H1 (cell line): ENCODE data around the gene F3. TPM values are rescaled to one million over a fixed set of nuclear protein-coding genes. Genes with fewer than 3 reads are reported as not detected.

Source experiments
- CTCF ChIA-PET: fragments of 300-600 bp; sonication (Branson Sonifier 250); formaldehyde crosslinking; loops from one replicate; lab custom pipeline; 2021; ENCODE audit not compliant: partially characterized antibody; lab: Charles Lee
- POLR2A ChIA-PET: fragments of 300-600 bp; sonication (Branson Sonifier 250); formaldehyde crosslinking; loops from one replicate; lab custom pipeline; 2021; ENCODE audit warnings: inconsistent platforms; ENCODE audit not compliant: partially characterized antibody; lab: Charles Lee
- DNase-seq, 2 experiments: peaks; one replicate each; pipeline versions ENCODE4 v3.0.0 to v3.0.0-alpha.2; 2010 to 2022; ENCODE audit warnings: low spot score in 2 of 2, low read depth in 1 of 2, mixed read lengths in 1 of 2
- FAIRE-seq: peaks from 2 replicates; lab custom pipeline; 2011; peaks lifted over from hg19 to GRCh38; lab: Jason Lieb, UNC
- H2AFZ ChIP-seq: 2 replicates; pipeline ENCODE4 v1.8.1; 2012; ENCODE audit warnings: low read length, inconsistent platforms
- H2AK5ac ChIP-seq: 2 replicates; pipeline ENCODE4 v1.6.1; 2013; ENCODE audit warnings: low read depth, low read length
- H2BK120ac ChIP-seq: replicated peaks from 2 replicates; pipeline ENCODE3; 2013; ENCODE audit warnings: low read depth, low read length, inconsistent platforms
- H2BK12ac ChIP-seq: 2 replicates; pipeline ENCODE4 v1.6.1; 2013; ENCODE audit warnings: low read depth, low read length
- H2BK15ac ChIP-seq: 2 replicates; pipeline ENCODE4 v1.6.1; 2013; ENCODE audit warnings: low read length
- H2BK20ac ChIP-seq: 2 replicates; pipeline ENCODE4 v1.6.1; 2013; ENCODE audit warnings: low read length
- H2BK5ac ChIP-seq: 2 replicates; pipeline ENCODE4 v1.6.1; 2013; ENCODE audit warnings: low read depth, low read length
- H3K14ac ChIP-seq: 2 replicates; pipeline ENCODE4 v1.6.1; 2013; ENCODE audit warnings: inconsistent platforms; ENCODE audit not compliant: insufficient read length
- H3K18ac ChIP-seq: 2 replicates; pipeline ENCODE4 v1.6.1; 2013; ENCODE audit warnings: low read length; ENCODE audit errors: extremely low read depth
- H3K23ac ChIP-seq: 2 replicates; pipeline ENCODE4 v1.6.1; 2013; ENCODE audit warnings: inconsistent platforms; ENCODE audit not compliant: insufficient read length
- H3K23me2 ChIP-seq: 2 replicates; pipeline ENCODE4 v1.6.1; 2013; ENCODE audit warnings: low read depth, low read length
- H3K27ac ChIP-seq: 2 replicates; pipeline ENCODE4 v1.6.1; 2011; ENCODE audit warnings: low read depth, low read length, inconsistent platforms
- H3K27me3 ChIP-seq, 4 experiments: replicated peaks in 1 of 4; 1 replicate in 1 of 4; 2 replicates in 3 of 4; pipeline versions ENCODE4 v1.6.1 to v1.8.1; 2011 to 2013; ENCODE audit warnings: low read length in 3 of 4, mild to moderate bottlenecking in 3 of 4, inconsistent platforms in 2 of 4, mixed read lengths in 2 of 4, moderate library complexity in 1 of 4; ENCODE audit not compliant: control insufficient read depth in 3 of 4, insufficient read depth in 3 of 4; ENCODE audit errors: extremely low read depth in 1 of 4
- H3K36me3 ChIP-seq, 4 experiments: 2 replicates each; pipeline versions ENCODE4 v1.6.1 to v1.8.1; 2011 to 2013; ENCODE audit warnings: mild to moderate bottlenecking in 4 of 4, low read length in 3 of 4, moderate library complexity in 2 of 4, control low read depth in 1 of 4, inconsistent platforms in 1 of 4; ENCODE audit not compliant: insufficient read depth in 4 of 4, control insufficient read depth in 2 of 4
- H3K4ac ChIP-seq: replicated peaks from 2 replicates; pipeline ENCODE3; 2013; ENCODE audit warnings: low read length, low read depth, mixed read lengths, inconsistent platforms; ENCODE audit not compliant: insufficient read length
- H3K4me1 ChIP-seq, 4 experiments: replicated peaks in 1 of 4; 1 replicate in 1 of 4; 2 replicates in 3 of 4; pipeline versions ENCODE4 v1.6.1 to v1.8.1; 2011 to 2013; ENCODE audit warnings: low read length in 3 of 4, inconsistent platforms in 2 of 4, mixed read lengths in 1 of 4; ENCODE audit not compliant: insufficient read depth in 4 of 4, control insufficient read depth in 3 of 4
- H3K4me2 ChIP-seq, 2 experiments: 2 replicates each; pipeline versions ENCODE4 v1.6.1 to v1.8.1; 2011 to 2013; ENCODE audit warnings: low read depth in 2 of 2, low read length in 2 of 2, control low read depth in 1 of 2, inconsistent platforms in 1 of 2, mild to moderate bottlenecking in 1 of 2; ENCODE audit not compliant: insufficient read depth in 1 of 2
- H3K4me3 ChIP-seq, 4 experiments: fragments of 200-600, 300-600 bp in 1 of 4; sonication (generic), shearing (Covaris generic), sonication (Bioruptor Twin) in 1 of 4; 2 replicates each; pipeline versions ENCODE4 v1.5.1 to v1.8.1; 2011 to 2016; ENCODE audit warnings: low read length in 4 of 4, low read depth in 3 of 4, control low read depth in 2 of 4, inconsistent platforms in 2 of 4, mild to moderate bottlenecking in 2 of 4, mixed read lengths in 1 of 4, moderate library complexity in 1 of 4; ENCODE audit not compliant: insufficient read depth in 2 of 4; ENCODE audit errors: extremely low read depth in 1 of 4
- H3K56ac ChIP-seq: replicated peaks from 2 replicates; pipeline ENCODE3; 2013; ENCODE audit warnings: low read depth, mild to moderate bottlenecking, mixed read lengths, low read length, inconsistent platforms; ENCODE audit not compliant: insufficient read length
- H3K79me1 ChIP-seq: 2 replicates; pipeline ENCODE4 v1.6.1; 2013; ENCODE audit warnings: low read depth, low read length, control low read depth
- H3K79me2 ChIP-seq, 2 experiments: 2 replicates each; pipeline versions ENCODE4 v1.6.1 to v1.8.1; 2012 to 2013; ENCODE audit warnings: low read length in 2 of 2, mild to moderate bottlenecking in 2 of 2, inconsistent platforms in 1 of 2; ENCODE audit not compliant: insufficient read depth in 2 of 2, control insufficient read depth in 1 of 2
- H3K9ac ChIP-seq, 4 experiments: replicated peaks in 1 of 4; 1 replicate in 1 of 4; 2 replicates in 3 of 4; pipeline versions ENCODE4 v1.6.1 to v1.8.1; 2011 to 2013; ENCODE audit warnings: low read depth in 3 of 4, low read length in 3 of 4, control low read depth in 2 of 4, mild to moderate bottlenecking in 2 of 4, moderate library complexity in 2 of 4, inconsistent platforms in 1 of 4; ENCODE audit errors: extremely low read depth in 1 of 4
- H3K9me3 ChIP-seq, 2 experiments: 2 replicates each; pipeline versions ENCODE4 v1.6.1 to v1.8.1; 2012 to 2013; ENCODE audit warnings: mild to moderate bottlenecking in 2 of 2, moderate library complexity in 2 of 2, control low read depth in 1 of 2, inconsistent platforms in 1 of 2, low read depth in 1 of 2, low read length in 1 of 2, mixed read lengths in 1 of 2; ENCODE audit not compliant: insufficient read depth in 2 of 2
- H4K20me1 ChIP-seq, 2 experiments: replicated peaks in 1 of 2; 2 replicates each; pipeline versions ENCODE3 to v1.8.1; 2011 to 2013; ENCODE audit warnings: inconsistent platforms in 2 of 2, low read length in 2 of 2, mild to moderate bottlenecking in 1 of 2; ENCODE audit not compliant: insufficient read depth in 2 of 2, control insufficient read depth in 1 of 2
- H4K5ac ChIP-seq: 2 replicates; pipeline ENCODE4 v1.6.1; 2013; ENCODE audit warnings: low read length, low read depth, mixed read lengths, inconsistent platforms; ENCODE audit not compliant: insufficient read length
- H4K8ac ChIP-seq: 2 replicates; pipeline ENCODE4 v1.8.0; 2013; ENCODE audit warnings: mild to moderate bottlenecking, moderate library complexity, low read length, inconsistent platforms; ENCODE audit not compliant: insufficient read depth; ENCODE audit errors: extremely low read depth
- H4K91ac ChIP-seq: replicated peaks from 2 replicates; pipeline ENCODE3; 2013; ENCODE audit warnings: low read length, mixed read lengths, inconsistent platforms; ENCODE audit not compliant: insufficient read length
- BRCA1 ChIP-seq: IDR thresholded peaks from 2 replicates; pipeline ENCODE4 v1.6.1; 2012; ENCODE audit warnings: low read depth, low read length, improper control_type of control experiment
- CEBPB ChIP-seq: IDR thresholded peaks from 2 replicates; pipeline ENCODE4 v1.6.1; 2012; ENCODE audit warnings: low read depth, low read length
- JUN ChIP-seq: IDR thresholded peaks from 2 replicates; pipeline ENCODE4 v1.6.1; 2011; ENCODE audit warnings: low read depth, mild to moderate bottlenecking, improper control_type of control experiment, low read length
- KDM5A ChIP-seq: fragments of 200-600 bp; IDR thresholded peaks from 2 replicates; pipeline ENCODE4 v1.7.1; 2012; ENCODE audit warnings: mild to moderate bottlenecking, low read length, inconsistent platforms, mixed read lengths
- NRF1 ChIP-seq: IDR thresholded peaks from 2 replicates; pipeline ENCODE4 v1.6.1; 2011; ENCODE audit warnings: mild to moderate bottlenecking, low read depth, low read length, improper control_type of control experiment
- SP1 ChIP-seq: IDR thresholded peaks from 2 replicates; pipeline ENCODE4 v1.6.1; 2011; ENCODE audit warnings: low read depth, low read length
- SUZ12 ChIP-seq: fragments of 200-600 bp; sonication (generic); IDR thresholded peaks from 2 replicates; pipeline ENCODE4 v1.6.1; 2012; ENCODE audit warnings: mild to moderate bottlenecking, inconsistent platforms, low read length, moderate library complexity, mixed read lengths
- TCF12 ChIP-seq: IDR thresholded peaks from 2 replicates; pipeline ENCODE4 v1.6.1; 2011; ENCODE audit warnings: low read depth, mild to moderate bottlenecking, low read length
- WGBS, 2 experiments: shearing (Covaris generic) in 1 of 2; methylation state at CpG; one replicate each; pipeline versions ENCODE4 v1.1.6 to v1.1.7; 2013 to 2015; ENCODE audit warnings: low lambda C conversion rate in 2 of 2, mixed read lengths in 2 of 2, inconsistent platforms in 1 of 2, low coverage in 1 of 2, missing lambda C conversion rate in 1 of 2; ENCODE audit not compliant: insufficient replicate concordance in 2 of 2, insufficient coverage in 1 of 2, insufficient read length in 1 of 2; ENCODE audit errors: extremely low coverage in 1 of 2, missing lambda C conversion rate in 1 of 2; 5-methylcytosine and 5-hydroxymethylcytosine counted together
- polyA plus RNA-seq, 7 experiments: library from polyadenylated mRNA; depleted of rRNA in 3 of 7; stranded (reverse) in 5 of 7; unstranded in 2 of 7; fragments of >200 nt in 5 of 7; fragments of 200-250 nt in 2 of 7; gene quantifications; 1 replicate in 5 of 7; 2 replicates in 1 of 7; 4 replicates in 1 of 7; pipeline versions ENCODE4 v1.2.1 to v1.2.3, GENCODE V29; 2011 to 2013; ENCODE audit warnings: missing spikeins in 2 of 7, mixed read lengths in 2 of 7
- total RNA-seq: library from RNA; stranded (reverse); fragmentation: NEBNext Ultra II Directional; extraction: Animal tissue kit (Norgen Biotek cat#: 25700); gene quantifications from 2 replicates; pipeline ENCODE4 v1.2.1, GENCODE V29; 2021
- TF ChIP-seq, protein P1 (sequence below): IDR thresholded peaks from 2 replicates; pipeline ENCODE4 v1.6.1; 2011; ENCODE audit warnings: low read depth, mild to moderate bottlenecking, low read length; ENCODE audit not compliant: insufficient read depth

The F3 gene
- total and polyA plus RNA-seq, 2 of the 8 experiments (the other 6 are each of a cell fraction or from before 2014, with no cell fraction given), result 2.6 to 8.6 TPM

DNA sequence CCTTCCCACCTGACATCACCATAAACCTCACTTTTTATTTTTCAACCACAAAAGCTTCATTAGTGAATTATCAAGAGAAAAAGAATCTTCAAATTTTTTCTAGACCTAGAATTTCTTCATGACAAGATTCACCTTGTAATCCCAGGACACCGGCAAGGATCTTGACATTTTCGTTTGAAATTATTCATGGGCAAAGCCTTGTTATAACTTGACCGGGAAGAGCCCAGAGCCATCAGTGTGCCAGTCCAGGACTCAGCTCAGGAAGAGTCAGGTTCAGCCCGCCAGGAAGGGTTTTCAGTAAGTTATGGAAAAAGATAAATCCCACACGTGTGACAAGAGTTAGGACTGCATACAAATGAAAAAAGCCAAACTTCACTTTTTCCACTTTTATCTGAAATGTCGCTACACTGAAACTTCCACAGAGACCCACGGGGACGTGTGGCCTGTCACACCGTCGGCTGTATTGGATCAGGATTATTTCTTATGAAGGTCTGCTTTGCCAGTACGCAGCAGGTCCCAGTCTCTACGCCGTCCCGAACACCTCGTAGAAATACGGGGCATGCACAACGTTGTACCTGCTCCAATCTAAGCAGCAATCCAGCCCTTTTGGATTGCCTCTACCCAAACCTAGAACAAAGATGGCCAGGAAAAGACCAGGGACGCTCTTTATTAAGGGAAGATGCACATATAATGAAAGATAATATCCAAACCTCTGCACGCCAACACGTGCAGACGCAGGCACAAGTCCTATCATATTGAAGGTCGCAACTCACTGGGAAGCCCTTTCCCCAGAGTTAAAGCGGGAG is 916 bp downstream of the F3 start:
- Histone ChIP-seq H3K4me3 (peak overlapping the region; percentile 62 to 82 (median 76)), H3K4me2 (peak overlapping the region; percentile 78 to 93), H3K27ac (no peak overlapping the region), H3K14ac (no peak overlapping the region), H3K4ac (no peak overlapping the region), H4K5ac (no peak overlapping the region), H3K23me2 (peaks cover 10% of the 10 kb centered on the region), H2BK15ac (no peak overlapping the region), H4K20me1 (peaks cover 0 to 9% of the 10 kb centered on the region in 2 experiments), H2BK120ac (no peak overlapping the region), H3K18ac (0 out of 2 replicates have a peak overlapping the region, but pooled peaks have one; percentile 42), H2BK12ac (no peak overlapping the region), H4K8ac (no peak overlapping the region), H3K79me2 (peaks cover 0 to 7% of the 10 kb centered on the region in 2 experiments; a peak in 1 of 4 replicates), H3K23ac (no peak overlapping the region), H2BK5ac (no peak overlapping the region), H3K56ac (no peak overlapping the region), H3K36me3 (peaks cover 0 to 5% (median 3%) of the 10 kb centered on the region in 4 experiments; a peak in 2 of 8 replicates), H2BK20ac (no peak overlapping the region), H3K27me3 (peaks cover 2 to 12% (median 7%) of the 10 kb centered on the region in 4 experiments; a peak in 6 of 7 replicates), H3K4me1 (peaks cover 2 to 6% (median 3%) of the 10 kb centered on the region in 4 experiments; a peak in 6 of 7 replicates), H2AFZ (peak overlapping the region; percentile 73; the same call in 1 of the 2 replicates), H3K9ac (peak overlapping the region in 3 of 4 experiments; percentile 9 to 81 (median 62); a peak in 1 of 7 replicates), H3K79me1 (no peaks in the 10 kb centered on the region; the same call in 1 of the 2 replicates), H3K9me3 (no peaks in the 10 kb centered on the region), H4K91ac (no peak overlapping the region), H2AK5ac (no peak overlapping the region)
- CTCF ChIA-PET, result interaction anchor here (0.7 to 6.9 kb wide), 6 partner anchors 8 to 265 kb away, joined by 3 to 46 read pairs (median 5); no protein-coding TSS in a partner anchor
- no peak for DNase-seq
- no peak for TF ChIP-seq SUZ12
- TF ChIP-seq BRCA1, result no peak
- no peak for TF ChIP-seq TCF12
- TF ChIP-seq CEBPB, result peak; percentile 30; the same call in 1 of the 2 replicates
- no peak for TF ChIP-seq JUN
- TF ChIP-seq SP1, result no peak
- TF ChIP-seq, protein P1, sequence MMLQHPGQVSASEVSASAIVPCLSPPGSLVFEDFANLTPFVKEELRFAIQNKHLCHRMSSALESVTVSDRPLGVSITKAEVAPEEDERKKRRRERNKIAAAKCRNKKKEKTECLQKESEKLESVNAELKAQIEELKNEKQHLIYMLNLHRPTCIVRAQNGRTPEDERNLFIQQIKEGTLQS, result no peak
- no peak for TF ChIP-seq NRF1
- no peak for TF ChIP-seq KDM5A
- no peak for FAIRE-seq
- POLR2A ChIA-PET, result interaction anchor here (1.7 to 4.3 kb wide), 2 partner anchors 9 to 13 kb away, joined by 5 to 24 read pairs; no protein-coding TSS in a partner anchor
- 27% methylated on average over 23 of the region's 23 CpGs; no CpG with 5 or more reads in 1 of the 2 experiments for WGBS, 2 experiments
